ENCODE measurements around the gene B3GNT5. TPM values are rescaled to one million over a fixed set of nuclear protein-coding genes. Genes with fewer than 3 reads are reported as not detected.

Gene B3GNT5
- total and polyA plus RNA-seq, 2 donors (not counting 3 experiments of a cell fraction or from before 2014, with no cell fraction given): 4.1 to 25.6 TPM

DNA sequence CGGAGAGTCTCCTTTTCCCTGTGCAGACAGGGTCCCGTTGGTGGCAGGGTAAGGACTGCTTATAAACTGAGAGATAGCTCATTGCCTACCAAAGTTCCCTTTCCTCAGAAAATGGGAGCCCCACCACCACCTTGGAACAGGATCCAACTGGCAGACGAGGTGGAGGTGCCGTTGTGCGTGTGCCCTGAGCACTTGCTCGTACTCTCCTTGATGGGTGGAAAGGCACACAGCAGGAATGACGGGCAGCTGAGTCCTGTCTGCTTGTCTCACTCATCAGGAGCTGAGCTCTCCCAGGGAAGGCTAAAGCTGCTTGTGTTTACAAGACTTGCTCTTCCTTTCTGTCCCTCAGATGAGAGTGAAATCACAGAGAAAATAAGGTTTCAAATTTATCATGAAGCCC lies 60.7 kb downstream of the B3GNT5 start:
- CTCF ChIA-PET: interaction anchor here (0.8 to 1.5 kb wide), 3 partner anchors 9 to 129 kb away, joined by 3 to 4 read pairs (median 4); no protein-coding TSS in a partner anchor
- FAIRE-seq: no peak
- intact Hi-C loops (cut with micrococcal nuclease): no loop called here

More for the DNA sequence above, 60.7 kb downstream of the B3GNT5 start:
- POLR2A ChIA-PET: no interaction called here
- Histone ChIP-seq H2AFZ (ENCODE audit: low read depth, low read length) (no peak overlapping the region), H3K4me3 (replicated peaks in 1 of 3; ENCODE audit: insufficient read depth in 1 of 3, low read depth in 1 of 3, low read length in 3 of 3) (no peak overlapping the region), H3K9ac (replicated peaks; ENCODE audit: extremely low read depth, insufficient read depth, low read length) (no peak overlapping the region), H3K9me1 (replicated peaks; ENCODE audit: control insufficient read depth, extremely low read depth, insufficient read depth, low read length) (no peaks in the 10 kb centered on the region), H4K20me1 (replicated peaks; ENCODE audit: control insufficient read depth, extremely low read depth, insufficient read depth, low read length) (no peaks in the 10 kb centered on the region), H3K79me2 (ENCODE audit: control insufficient read depth, insufficient read depth, low read length) (no peaks in the 10 kb centered on the region), H3K27me3 (ENCODE audit: control insufficient read depth in 2 of 2, insufficient read depth in 2 of 2, low read length in 2 of 2) (no peaks in the 10 kb centered on the region), H3K4me2 (ENCODE audit: insufficient read depth, low read length) (no peak overlapping the region), H3K9me3 (replicated peaks; ENCODE audit: control insufficient read depth, insufficient read depth, low read length) (no peaks in the 10 kb centered on the region), H3K4me1 (ENCODE audit: control insufficient read depth, extremely low read depth, insufficient read depth, low read length) (no peaks in the 10 kb centered on the region), H3K27ac (ENCODE audit: insufficient read depth, low read depth, low read length) (no peak overlapping the region), H3K36me3 (ENCODE audit: control insufficient read depth in 2 of 2, extremely low read depth in 1 of 2, insufficient read depth in 2 of 2, low read length in 2 of 2) (no peaks in the 10 kb centered on the region)
- no TSS peak for BruUV-seq (replicated peaks)
- TF ChIP-seq POLR2AphosphoS5 (IDR thresholded peaks at IDR 0.05; ENCODE audit: insufficient read depth, low read depth, low read length): no peak
- TF ChIP-seq GATA2 (IDR thresholded peaks at IDR 0.05; ENCODE audit: insufficient read depth, insufficient read length, low read depth, low read length): no peak
- TF ChIP-seq JUN (IDR thresholded peaks at IDR 0.05; ENCODE audit: borderline replicate concordance, insufficient read depth, insufficient read length, low read depth): no peak
- no peak for TF ChIP-seq EZH2 (IDR thresholded peaks at IDR 0.05; ENCODE audit: borderline replicate concordance, low read depth, low read length, severe bottlenecking)
- TF ChIP-seq FOS (IDR thresholded peaks at IDR 0.05; ENCODE audit: borderline replicate concordance, insufficient read depth, low read length): no peak
- TF ChIP-seq, protein P1, sequence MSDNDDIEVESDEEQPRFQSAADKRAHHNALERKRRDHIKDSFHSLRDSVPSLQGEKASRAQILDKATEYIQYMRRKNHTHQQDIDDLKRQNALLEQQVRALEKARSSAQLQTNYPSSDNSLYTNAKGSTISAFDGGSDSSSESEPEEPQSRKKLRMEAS (IDR thresholded peaks at IDR 0.05; ENCODE audit: insufficient read depth, insufficient read length): no peak
- TF ChIP-seq, protein P2, sequence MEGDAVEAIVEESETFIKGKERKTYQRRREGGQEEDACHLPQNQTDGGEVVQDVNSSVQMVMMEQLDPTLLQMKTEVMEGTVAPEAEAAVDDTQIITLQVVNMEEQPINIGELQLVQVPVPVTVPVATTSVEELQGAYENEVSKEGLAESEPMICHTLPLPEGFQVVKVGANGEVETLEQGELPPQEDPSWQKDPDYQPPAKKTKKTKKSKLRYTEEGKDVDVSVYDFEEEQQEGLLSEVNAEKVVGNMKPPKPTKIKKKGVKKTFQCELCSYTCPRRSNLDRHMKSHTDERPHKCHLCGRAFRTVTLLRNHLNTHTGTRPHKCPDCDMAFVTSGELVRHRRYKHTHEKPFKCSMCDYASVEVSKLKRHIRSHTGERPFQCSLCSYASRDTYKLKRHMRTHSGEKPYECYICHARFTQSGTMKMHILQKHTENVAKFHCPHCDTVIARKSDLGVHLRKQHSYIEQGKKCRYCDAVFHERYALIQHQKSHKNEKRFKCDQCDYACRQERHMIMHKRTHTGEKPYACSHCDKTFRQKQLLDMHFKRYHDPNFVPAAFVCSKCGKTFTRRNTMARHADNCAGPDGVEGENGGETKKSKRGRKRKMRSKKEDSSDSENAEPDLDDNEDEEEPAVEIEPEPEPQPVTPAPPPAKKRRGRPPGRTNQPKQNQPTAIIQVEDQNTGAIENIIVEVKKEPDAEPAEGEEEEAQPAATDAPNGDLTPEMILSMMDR (IDR thresholded peaks at IDR 0.05; ENCODE audit: extremely low read depth in 1 of 2, insufficient read depth in 1 of 2, low read depth in 1 of 2, low read length in 2 of 2): no peak
- TF ChIP-seq MYC (IDR thresholded peaks at IDR 0.05; ENCODE audit: low read depth, low read length): no peak
- no peak for TF ChIP-seq POLR2A (IDR thresholded peaks at IDR 0.05; ENCODE audit: low read depth, low read length)
- no peak for DNase-seq (ENCODE audit: low read depth, low spot score)
- dilution Hi-C loops (cut with MboI; ENCODE audit: extremely low pct_ligation_motif_present, low sequenced_read_pairs): no loop called here
